HepG2 (cell line): ENCODE data around the gene TXN2. TPM values are rescaled to one million over a fixed set of nuclear protein-coding genes. Genes with fewer than 3 reads are reported as not detected.
A peak's percentile ranks its signal among the peaks of the same experiment; 100 is the strongest.

ENCODE experiments used
- HMGA1 ChIP-seq: sonication (generic); formaldehyde crosslinking; conservative IDR thresholded peaks from 2 replicates; pipeline ENCODE4 v1.4.0; 2020; ENCODE audit warnings: missing genetic modification reagents
- HOXD1 ChIP-seq: sonication (generic); formaldehyde crosslinking; IDR thresholded peaks from 2 replicates; pipeline ENCODE4 v1.5.0; 2020; ENCODE audit warnings: missing genetic modification reagents
- IRX3 ChIP-seq: sonication (generic); formaldehyde crosslinking; IDR thresholded peaks from 2 replicates; pipeline ENCODE4 v1.8.1; 2023; ENCODE audit warnings: mild to moderate bottlenecking, low read depth, missing genetic modification reagents, borderline replicate concordance
- NFKBIZ ChIP-seq: IDR thresholded peaks from 2 replicates; pipeline ENCODE4 v1.6.1; 2018; ENCODE audit warnings: missing genetic modification reagents, missing compliant biosample characterization
- PHB2 ChIP-seq: fragments of 450-650 bp; IDR thresholded peaks from 2 replicates; pipeline ENCODE4 v1.6.1; 2018; ENCODE audit not compliant: partially characterized antibody
- RFX1 ChIP-seq: fragments of 450-650 bp; IDR thresholded peaks from 2 replicates; pipeline ENCODE4 v1.6.1; 2017
- ZNF101 ChIP-seq: sonication (generic); formaldehyde crosslinking; IDR thresholded peaks from 2 replicates; pipeline ENCODE4 v1.4.0; 2020; ENCODE audit warnings: mild to moderate bottlenecking, low read depth, missing genetic modification reagents, borderline replicate concordance
- ZNF317 ChIP-seq: sonication (generic); formaldehyde crosslinking; IDR thresholded peaks from 2 replicates; pipeline ENCODE4 v1.5.0; 2020; ENCODE audit warnings: mild to moderate bottlenecking, missing genetic modification reagents
- ZNF468 ChIP-seq: sonication (generic); formaldehyde crosslinking; IDR thresholded peaks from 2 replicates; pipeline ENCODE4 v1.8.0; 2022; ENCODE audit warnings: mild to moderate bottlenecking, moderate library complexity, missing genetic modification reagents
- ZNF776 ChIP-seq: sonication (generic); formaldehyde crosslinking; IDR thresholded peaks from 2 replicates; pipeline ENCODE4 v1.4.0; 2020; ENCODE audit warnings: mild to moderate bottlenecking, missing genetic modification reagents
- ZNF790 ChIP-seq: sonication (generic); formaldehyde crosslinking; IDR thresholded peaks from 2 replicates; pipeline ENCODE4 v1.8.0; 2022; ENCODE audit warnings: missing genetic modification reagents, mild to moderate bottlenecking, borderline replicate concordance
- polyA plus RNA-seq, 8 experiments: library from polyadenylated mRNA; depleted of rRNA in 3 of 8; stranded (reverse) in 7 of 8; unstranded in 1 of 8; fragments of >200 nt; fragmentation: Illumina TruSeq in 4 of 8; extraction: Trizol in 4 of 8; gene quantifications; 2 replicates each; pipeline versions ENCODE4 v1.2.1 to v1.2.3, GENCODE V29; 2011 to 2016; ENCODE audit warnings: low read depth in 4 of 8, missing spikeins in 1 of 8, mixed read lengths in 1 of 8; ENCODE audit not compliant: insufficient read depth in 1 of 8
- total RNA-seq, 5 experiments: library from RNA; depleted of rRNA; stranded (reverse); fragments of >200 nt; fragmentation: Illumina TruSeq; extraction: Trizol; gene quantifications; 2 replicates each; pipeline ENCODE4 v1.2.3, GENCODE V29; 2016; ENCODE audit warnings: low read depth in 1 of 5
- TF ChIP-seq, protein P1 (sequence below), 2 experiments: sonication (generic) in 1 of 2; formaldehyde crosslinking in 1 of 2; IDR thresholded peaks; 2 replicates each; pipeline versions ENCODE4 v1.5.1 to v1.6.1; 2011 to 2020; ENCODE audit warnings: borderline replicate concordance in 1 of 2, low read depth in 1 of 2, low read length in 1 of 2, mild to moderate bottlenecking in 1 of 2, missing genetic modification reagents in 1 of 2, moderate library complexity in 1 of 2
- TF ChIP-seq, protein P2 (sequence below): sonication (generic); formaldehyde crosslinking; IDR thresholded peaks from 2 replicates; pipeline ENCODE4 v1.8.0; 2022; ENCODE audit warnings: missing genetic modification reagents, mild to moderate bottlenecking, borderline replicate concordance
- TF ChIP-seq, protein P3 (sequence below): sonication (generic); formaldehyde crosslinking; IDR thresholded peaks from 2 replicates; pipeline ENCODE4 v1.8.1; 2023; ENCODE audit warnings: mild to moderate bottlenecking, missing genetic modification reagents, borderline replicate concordance
- TF ChIP-seq, protein P4 (sequence below): sonication (generic); formaldehyde crosslinking; IDR thresholded peaks from 2 replicates; pipeline ENCODE4 v1.4.0; 2020; ENCODE audit warnings: mild to moderate bottlenecking, missing genetic modification reagents
- TF ChIP-seq, protein P5 (sequence below): sonication (generic); formaldehyde crosslinking; IDR thresholded peaks from 2 replicates; pipeline ENCODE4 v1.9.0; 2021; ENCODE audit warnings: mild to moderate bottlenecking, missing genetic modification reagents

The TXN2 gene
- total and polyA plus RNA-seq, 2 of the 13 experiments (the other 11 are each of a cell fraction or from before 2014, with no cell fraction given), result 41.4 to 109 TPM

DNA sequence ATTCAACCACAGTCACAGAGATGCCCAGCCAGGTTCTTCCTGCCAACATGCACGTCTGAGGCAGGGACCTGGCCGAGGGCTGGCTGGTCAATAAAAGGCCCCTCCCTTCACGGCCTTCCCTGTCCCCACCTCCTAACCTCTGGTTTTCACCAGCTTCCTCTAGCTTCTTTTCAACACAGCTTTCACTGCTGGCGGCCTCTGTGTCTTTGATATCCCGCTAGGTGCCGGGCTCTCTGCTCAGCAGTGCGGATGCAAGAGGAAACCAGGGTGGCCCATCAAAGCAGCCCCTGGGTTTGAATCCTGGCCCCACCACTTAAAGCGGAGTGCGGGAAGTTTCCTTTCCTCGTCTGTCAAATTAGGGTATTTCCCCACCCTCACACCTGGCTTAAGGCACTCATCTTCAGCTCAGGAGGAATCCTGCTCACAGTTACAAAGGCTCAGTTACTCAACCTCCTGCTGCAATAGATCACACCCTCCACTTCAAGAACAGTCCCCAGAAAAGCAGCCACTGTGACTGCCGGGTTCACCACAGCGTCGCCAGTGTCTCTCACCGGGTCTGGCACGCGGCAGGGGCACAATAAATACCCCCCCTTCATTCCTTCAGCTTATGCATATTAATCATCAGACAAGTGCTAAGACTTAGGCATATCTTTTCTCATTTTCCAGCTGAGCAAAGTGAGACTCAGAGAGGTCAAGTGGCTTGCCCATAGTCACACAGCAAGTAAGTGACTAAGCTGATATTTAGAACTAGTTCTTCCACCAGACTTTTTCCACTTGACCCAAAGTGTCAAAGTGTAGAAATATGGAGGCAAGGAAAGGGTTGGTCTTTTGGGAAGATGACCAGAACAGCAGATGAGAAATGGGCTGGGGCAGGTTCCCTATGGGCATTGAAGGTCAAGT lies 45.7 kb downstream of the TXN2 start (continued):
- TF ChIP-seq, protein P1, sequence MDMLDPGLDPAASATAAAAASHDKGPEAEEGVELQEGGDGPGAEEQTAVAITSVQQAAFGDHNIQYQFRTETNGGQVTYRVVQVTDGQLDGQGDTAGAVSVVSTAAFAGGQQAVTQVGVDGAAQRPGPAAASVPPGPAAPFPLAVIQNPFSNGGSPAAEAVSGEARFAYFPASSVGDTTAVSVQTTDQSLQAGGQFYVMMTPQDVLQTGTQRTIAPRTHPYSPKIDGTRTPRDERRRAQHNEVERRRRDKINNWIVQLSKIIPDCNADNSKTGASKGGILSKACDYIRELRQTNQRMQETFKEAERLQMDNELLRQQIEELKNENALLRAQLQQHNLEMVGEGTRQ (IDR thresholded peaks at IDR 0.05; ENCODE audit: low read depth, low read length), result no peak
- TF ChIP-seq, protein P1 (CRISPR knock-in tag; IDR thresholded peaks at IDR 0.05; ENCODE audit: borderline replicate concordance), result no peak
- TF ChIP-seq, protein P2, sequence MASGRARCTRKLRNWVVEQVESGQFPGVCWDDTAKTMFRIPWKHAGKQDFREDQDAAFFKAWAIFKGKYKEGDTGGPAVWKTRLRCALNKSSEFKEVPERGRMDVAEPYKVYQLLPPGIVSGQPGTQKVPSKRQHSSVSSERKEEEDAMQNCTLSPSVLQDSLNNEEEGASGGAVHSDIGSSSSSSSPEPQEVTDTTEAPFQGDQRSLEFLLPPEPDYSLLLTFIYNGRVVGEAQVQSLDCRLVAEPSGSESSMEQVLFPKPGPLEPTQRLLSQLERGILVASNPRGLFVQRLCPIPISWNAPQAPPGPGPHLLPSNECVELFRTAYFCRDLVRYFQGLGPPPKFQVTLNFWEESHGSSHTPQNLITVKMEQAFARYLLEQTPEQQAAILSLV, result no peak
- TF ChIP-seq, protein P3, sequence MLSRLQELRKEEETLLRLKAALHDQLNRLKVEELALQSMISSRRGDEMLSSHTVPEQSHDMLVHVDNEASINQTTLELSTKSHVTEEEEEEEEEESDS (CRISPR knock-in tag), result peak; percentile 68; the same call in 1 of the 2 replicates
- TF ChIP-seq ZNF101 (CRISPR knock-in tag) (no peak), IRX3 (CRISPR knock-in tag) (no peak), RFX1 (no peak), ZNF468 (CRISPR knock-in tag) (no peak), PHB2 (no peak), ZNF776 (CRISPR knock-in tag) (no peak), ZNF790 (no peak), HOXD1 (CRISPR knock-in tag) (0 out of 2 replicates have a peak, but pooled peaks have one; percentile 42), HMGA1 (CRISPR knock-in tag) (no peak), ZNF317 (CRISPR knock-in tag) (no peak), NFKBIZ (CRISPR knock-in tag) (no peak)
- TF ChIP-seq, protein P4, sequence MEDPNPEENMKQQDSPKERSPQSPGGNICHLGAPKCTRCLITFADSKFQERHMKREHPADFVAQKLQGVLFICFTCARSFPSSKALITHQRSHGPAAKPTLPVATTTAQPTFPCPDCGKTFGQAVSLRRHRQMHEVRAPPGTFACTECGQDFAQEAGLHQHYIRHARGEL, result no peak
- TF ChIP-seq, protein P5, sequence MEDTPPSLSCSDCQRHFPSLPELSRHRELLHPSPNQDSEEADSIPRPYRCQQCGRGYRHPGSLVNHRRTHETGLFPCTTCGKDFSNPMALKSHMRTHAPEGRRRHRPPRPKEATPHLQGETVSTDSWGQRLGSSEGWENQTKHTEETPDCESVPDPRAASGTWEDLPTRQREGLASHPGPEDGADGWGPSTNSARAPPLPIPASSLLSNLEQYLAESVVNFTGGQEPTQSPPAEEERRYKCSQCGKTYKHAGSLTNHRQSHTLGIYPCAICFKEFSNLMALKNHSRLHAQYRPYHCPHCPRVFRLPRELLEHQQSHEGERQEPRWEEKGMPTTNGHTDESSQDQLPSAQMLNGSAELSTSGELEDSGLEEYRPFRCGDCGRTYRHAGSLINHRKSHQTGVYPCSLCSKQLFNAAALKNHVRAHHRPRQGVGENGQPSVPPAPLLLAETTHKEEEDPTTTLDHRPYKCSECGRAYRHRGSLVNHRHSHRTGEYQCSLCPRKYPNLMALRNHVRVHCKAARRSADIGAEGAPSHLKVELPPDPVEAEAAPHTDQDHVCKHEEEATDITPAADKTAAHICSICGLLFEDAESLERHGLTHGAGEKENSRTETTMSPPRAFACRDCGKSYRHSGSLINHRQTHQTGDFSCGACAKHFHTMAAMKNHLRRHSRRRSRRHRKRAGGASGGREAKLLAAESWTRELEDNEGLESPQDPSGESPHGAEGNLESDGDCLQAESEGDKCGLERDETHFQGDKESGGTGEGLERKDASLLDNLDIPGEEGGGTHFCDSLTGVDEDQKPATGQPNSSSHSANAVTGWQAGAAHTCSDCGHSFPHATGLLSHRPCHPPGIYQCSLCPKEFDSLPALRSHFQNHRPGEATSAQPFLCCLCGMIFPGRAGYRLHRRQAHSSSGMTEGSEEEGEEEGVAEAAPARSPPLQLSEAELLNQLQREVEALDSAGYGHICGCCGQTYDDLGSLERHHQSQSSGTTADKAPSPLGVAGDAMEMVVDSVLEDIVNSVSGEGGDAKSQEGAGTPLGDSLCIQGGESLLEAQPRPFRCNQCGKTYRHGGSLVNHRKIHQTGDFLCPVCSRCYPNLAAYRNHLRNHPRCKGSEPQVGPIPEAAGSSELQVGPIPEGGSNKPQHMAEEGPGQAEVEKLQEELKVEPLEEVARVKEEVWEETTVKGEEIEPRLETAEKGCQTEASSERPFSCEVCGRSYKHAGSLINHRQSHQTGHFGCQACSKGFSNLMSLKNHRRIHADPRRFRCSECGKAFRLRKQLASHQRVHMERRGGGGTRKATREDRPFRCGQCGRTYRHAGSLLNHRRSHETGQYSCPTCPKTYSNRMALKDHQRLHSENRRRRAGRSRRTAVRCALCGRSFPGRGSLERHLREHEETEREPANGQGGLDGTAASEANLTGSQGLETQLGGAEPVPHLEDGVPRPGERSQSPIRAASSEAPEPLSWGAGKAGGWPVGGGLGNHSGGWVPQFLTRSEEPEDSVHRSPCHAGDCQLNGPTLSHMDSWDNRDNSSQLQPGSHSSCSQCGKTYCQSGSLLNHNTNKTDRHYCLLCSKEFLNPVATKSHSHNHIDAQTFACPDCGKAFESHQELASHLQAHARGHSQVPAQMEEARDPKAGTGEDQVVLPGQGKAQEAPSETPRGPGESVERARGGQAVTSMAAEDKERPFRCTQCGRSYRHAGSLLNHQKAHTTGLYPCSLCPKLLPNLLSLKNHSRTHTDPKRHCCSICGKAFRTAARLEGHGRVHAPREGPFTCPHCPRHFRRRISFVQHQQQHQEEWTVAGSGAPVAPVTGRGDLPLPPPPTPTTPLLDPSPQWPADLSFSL (CRISPR knock-in tag), result no peak
